ENCODE measurements around the gene COL4A4. TPM values are rescaled to one million over a fixed set of nuclear protein-coding genes. Genes with fewer than 3 reads are reported as not detected.

The COL4A4 gene
- total RNA-seq, 1 experiment from 2014 or later, result 3.1 TPM

- peaks cover 30% of the 10 kb centered on the region for H3K4me1 Mint-ChIP-seq
- no peaks in the 10 kb centered on the region for H3K36me3 Mint-ChIP-seq
- TF ChIP-seq ZNF219 (CRISPR knock-in tag; IDR thresholded peaks at IDR 0.05; ENCODE audit: borderline replicate concordance) (no peak), ZMAT4 (CRISPR knock-in tag; IDR thresholded peaks at IDR 0.05) (no peak), ATF1 (CRISPR knock-in tag; IDR thresholded peaks at IDR 0.05) (no peak), ZNF263 (CRISPR knock-in tag; IDR thresholded peaks at IDR 0.05; ENCODE audit: low read depth) (no peak), ATF6 (CRISPR knock-in tag; IDR thresholded peaks at IDR 0.05) (no peak), STAT6 (CRISPR knock-in tag; conservative IDR thresholded peaks at IDR 0.05; ENCODE audit: low read depth) (no peak), SMAD3 (CRISPR knock-in tag; IDR thresholded peaks at IDR 0.05; ENCODE audit: borderline replicate concordance) (no peak), HMGXB4 (CRISPR knock-in tag; IDR thresholded peaks at IDR 0.05) (no peak), ETV6 (CRISPR knock-in tag; IDR thresholded peaks at IDR 0.05) (no peak), JAZF1 (CRISPR knock-in tag; IDR thresholded peaks at IDR 0.05) (no peak)
- TF ChIP-seq, protein P1, sequence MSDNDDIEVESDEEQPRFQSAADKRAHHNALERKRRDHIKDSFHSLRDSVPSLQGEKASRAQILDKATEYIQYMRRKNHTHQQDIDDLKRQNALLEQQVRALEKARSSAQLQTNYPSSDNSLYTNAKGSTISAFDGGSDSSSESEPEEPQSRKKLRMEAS (CRISPR knock-in tag; IDR thresholded peaks at IDR 0.05), result no peak
- POLR2A ChIA-PET, result no interaction called here
- H3K27me3 Mint-ChIP-seq (ENCODE audit: low read depth), result no peaks in the 10 kb centered on the region
- H3K27ac Mint-ChIP-seq, result no peak overlapping the region
- no peak overlapping the region for H3K4me3 Mint-ChIP-seq
- no peak for DNase-seq (ENCODE audit: low spot score)
- CTCF ChIA-PET, result no interaction called here
- no peak for ATAC-seq
- no peaks in the 10 kb centered on the region for H3K9me3 Mint-ChIP-seq
Measured at GRCh38 chr2:226981791-226982326, 182.1 kb downstream of the COL4A4 start.

DNA sequence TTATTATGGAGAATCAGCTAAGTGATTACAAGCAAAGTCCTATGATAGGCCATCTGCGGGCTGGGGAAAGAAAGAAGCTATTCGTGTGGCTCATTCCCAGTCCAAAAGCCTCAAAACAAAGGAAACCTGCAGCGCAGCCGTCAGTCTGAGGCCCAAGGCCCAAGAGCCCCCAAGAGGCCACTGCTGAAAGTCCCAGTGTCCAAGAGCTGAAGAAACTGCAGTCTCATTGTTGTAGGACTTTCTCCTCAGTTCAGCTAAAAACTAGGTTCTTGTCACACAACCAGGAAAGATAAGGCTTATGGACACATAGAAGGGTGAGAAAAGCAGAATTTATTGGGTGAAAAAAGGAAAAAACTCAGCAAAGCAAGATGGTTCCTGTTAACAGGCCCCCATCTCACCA lies 185.0 kb downstream of the COL4A4 start:
- DNase-seq (ENCODE audit: low spot score), result no peak
- TF ChIP-seq PRDM15 (CRISPR knock-in tag; IDR thresholded peaks at IDR 0.05) (no peak), SP1 (CRISPR knock-in tag; conservative IDR thresholded peaks at IDR 0.05) (no peak), FOXJ3 (CRISPR knock-in tag; IDR thresholded peaks at IDR 0.05; ENCODE audit: borderline replicate concordance) (no peak), ZBTB21 (CRISPR knock-in tag; IDR thresholded peaks at IDR 0.05; ENCODE audit: borderline replicate concordance) (no peak), ZNF317 (CRISPR knock-in tag; IDR thresholded peaks at IDR 0.05; ENCODE audit: borderline replicate concordance, low read depth) (no peak)
- TF ChIP-seq, protein P2, sequence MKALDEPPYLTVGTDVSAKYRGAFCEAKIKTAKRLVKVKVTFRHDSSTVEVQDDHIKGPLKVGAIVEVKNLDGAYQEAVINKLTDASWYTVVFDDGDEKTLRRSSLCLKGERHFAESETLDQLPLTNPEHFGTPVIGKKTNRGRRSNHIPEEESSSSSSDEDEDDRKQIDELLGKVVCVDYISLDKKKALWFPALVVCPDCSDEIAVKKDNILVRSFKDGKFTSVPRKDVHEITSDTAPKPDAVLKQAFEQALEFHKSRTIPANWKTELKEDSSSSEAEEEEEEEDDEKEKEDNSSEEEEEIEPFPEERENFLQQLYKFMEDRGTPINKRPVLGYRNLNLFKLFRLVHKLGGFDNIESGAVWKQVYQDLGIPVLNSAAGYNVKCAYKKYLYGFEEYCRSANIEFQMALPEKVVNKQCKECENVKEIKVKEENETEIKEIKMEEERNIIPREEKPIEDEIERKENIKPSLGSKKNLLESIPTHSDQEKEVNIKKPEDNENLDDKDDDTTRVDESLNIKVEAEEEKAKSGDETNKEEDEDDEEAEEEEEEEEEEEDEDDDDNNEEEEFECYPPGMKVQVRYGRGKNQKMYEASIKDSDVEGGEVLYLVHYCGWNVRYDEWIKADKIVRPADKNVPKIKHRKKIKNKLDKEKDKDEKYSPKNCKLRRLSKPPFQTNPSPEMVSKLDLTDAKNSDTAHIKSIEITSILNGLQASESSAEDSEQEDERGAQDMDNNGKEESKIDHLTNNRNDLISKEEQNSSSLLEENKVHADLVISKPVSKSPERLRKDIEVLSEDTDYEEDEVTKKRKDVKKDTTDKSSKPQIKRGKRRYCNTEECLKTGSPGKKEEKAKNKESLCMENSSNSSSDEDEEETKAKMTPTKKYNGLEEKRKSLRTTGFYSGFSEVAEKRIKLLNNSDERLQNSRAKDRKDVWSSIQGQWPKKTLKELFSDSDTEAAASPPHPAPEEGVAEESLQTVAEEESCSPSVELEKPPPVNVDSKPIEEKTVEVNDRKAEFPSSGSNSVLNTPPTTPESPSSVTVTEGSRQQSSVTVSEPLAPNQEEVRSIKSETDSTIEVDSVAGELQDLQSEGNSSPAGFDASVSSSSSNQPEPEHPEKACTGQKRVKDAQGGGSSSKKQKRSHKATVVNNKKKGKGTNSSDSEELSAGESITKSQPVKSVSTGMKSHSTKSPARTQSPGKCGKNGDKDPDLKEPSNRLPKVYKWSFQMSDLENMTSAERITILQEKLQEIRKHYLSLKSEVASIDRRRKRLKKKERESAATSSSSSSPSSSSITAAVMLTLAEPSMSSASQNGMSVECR (CRISPR knock-in tag; IDR thresholded peaks at IDR 0.05; ENCODE audit: borderline replicate concordance), result no peak
- Mint-ChIP-seq H3K9me3 (no peaks in the 10 kb centered on the region), H3K4me1 (peaks cover 18% of the 10 kb centered on the region), H3K27ac (peak overlapping the region; percentile 32; the same call in 1 of the 2 replicates), H3K4me3 (no peak overlapping the region), H3K27me3 (ENCODE audit: low read depth) (no peaks in the 10 kb centered on the region), H3K36me3 (no peaks in the 10 kb centered on the region)
- ATAC-seq, result peak; percentile 56
- ChIA-PET CTCF (interaction anchor here (0.6 to 0.7 kb wide), 3 partner anchors 44 to 1314 kb away, joined by 3 to 4 read pairs (median 4); no protein-coding TSS in a partner anchor), POLR2A (no interaction called here)

Measured in WTC11 (cell line).